ENCODE data around the gene PIGQ. TPM values are rescaled to one million over a fixed set of nuclear protein-coding genes. Genes with fewer than 3 reads are reported as not detected.

PIGQ gene
- total RNA-seq, 1 experiment from 2014 or later: 72.5 TPM

DNA sequence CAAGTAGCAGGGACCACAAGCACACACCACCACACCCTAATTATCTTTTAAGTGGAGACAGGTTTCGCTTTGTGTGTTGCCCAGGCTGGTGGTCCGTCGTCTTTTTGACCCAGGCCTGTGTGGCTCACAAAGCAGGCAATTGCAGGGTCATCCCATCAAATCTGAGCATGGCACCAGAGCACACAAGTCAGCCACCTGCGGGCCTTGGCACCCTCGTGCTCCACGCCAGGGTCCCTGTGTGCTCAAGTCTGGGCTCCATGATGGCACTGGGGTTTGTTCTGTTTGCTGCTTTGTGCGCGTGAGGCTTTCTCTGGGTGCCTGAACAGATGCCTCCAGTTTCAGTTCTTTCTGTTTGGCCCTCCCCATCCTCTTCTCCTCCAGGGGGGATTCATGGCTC lies 44.6 kb upstream of the PIGQ start:
- peak overlapping the region; percentile 72; the same call in 1 of the 2 replicates for H3K4me3 ChIP-seq
- POLR2A ChIA-PET (ENCODE audit: unreplicated experiment): no interaction called here
- intact Hi-C loops (cut with micrococcal nuclease; ENCODE audit: unreplicated experiment): loop anchor here (5.0 kb wide), 2 partner anchors 98 to 157 kb away; partner anchors contain the start of genes JMJD8, RAB11FIP3 and STUB1

DNA sequence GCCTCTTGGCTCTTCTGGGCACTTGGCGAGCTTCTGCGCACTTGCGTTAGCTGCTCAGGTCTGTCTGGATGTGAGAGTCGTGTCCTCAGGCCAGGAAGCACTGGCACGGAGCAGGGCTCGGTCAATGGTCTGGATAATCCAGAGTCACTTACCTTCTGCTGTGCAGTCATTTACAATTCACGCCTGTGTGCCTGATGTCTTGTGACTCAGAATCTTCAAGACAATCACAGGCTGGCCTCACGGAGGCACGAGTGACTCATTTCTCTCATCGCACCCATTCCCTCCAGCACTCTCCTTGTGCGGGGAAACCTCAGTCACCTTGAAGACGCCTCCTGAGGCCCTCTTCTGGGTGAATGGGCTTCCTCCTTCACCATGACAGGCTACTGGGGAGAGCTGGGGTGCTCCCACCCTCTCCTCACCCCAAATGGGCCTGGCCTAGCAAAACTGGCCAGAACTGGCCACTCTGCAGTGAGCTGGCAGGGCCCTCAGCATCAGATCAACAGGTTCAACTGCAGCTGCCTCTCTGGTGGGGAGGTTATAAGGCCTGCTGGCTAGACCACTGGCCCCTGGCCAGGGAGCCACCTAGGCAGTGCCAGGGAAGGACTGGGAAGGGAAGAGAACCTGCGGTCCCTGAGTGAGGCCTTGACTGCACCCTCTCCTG lies 44.1 kb upstream of the PIGQ start:
- peak; percentile 80 to 93 for DNase-seq
- no peak for TF ChIP-seq EZH2 (IDR thresholded peaks at IDR 0.05; ENCODE audit: low read depth)
- TF ChIP-seq, protein P1, sequence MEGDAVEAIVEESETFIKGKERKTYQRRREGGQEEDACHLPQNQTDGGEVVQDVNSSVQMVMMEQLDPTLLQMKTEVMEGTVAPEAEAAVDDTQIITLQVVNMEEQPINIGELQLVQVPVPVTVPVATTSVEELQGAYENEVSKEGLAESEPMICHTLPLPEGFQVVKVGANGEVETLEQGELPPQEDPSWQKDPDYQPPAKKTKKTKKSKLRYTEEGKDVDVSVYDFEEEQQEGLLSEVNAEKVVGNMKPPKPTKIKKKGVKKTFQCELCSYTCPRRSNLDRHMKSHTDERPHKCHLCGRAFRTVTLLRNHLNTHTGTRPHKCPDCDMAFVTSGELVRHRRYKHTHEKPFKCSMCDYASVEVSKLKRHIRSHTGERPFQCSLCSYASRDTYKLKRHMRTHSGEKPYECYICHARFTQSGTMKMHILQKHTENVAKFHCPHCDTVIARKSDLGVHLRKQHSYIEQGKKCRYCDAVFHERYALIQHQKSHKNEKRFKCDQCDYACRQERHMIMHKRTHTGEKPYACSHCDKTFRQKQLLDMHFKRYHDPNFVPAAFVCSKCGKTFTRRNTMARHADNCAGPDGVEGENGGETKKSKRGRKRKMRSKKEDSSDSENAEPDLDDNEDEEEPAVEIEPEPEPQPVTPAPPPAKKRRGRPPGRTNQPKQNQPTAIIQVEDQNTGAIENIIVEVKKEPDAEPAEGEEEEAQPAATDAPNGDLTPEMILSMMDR (conservative IDR thresholded peaks at IDR 0.05): no peak
- peaks cover 41% of the 10 kb centered on the region for H3F3A ChIP-seq (ENCODE audit: insufficient read depth, low read depth)
- no peak overlapping the region for H2AFZ ChIP-seq
- peak overlapping the region; percentile 100 for H3K4me2 ChIP-seq
- H3K9me2 ChIP-seq (ENCODE audit: insufficient read depth): no peaks in the 10 kb centered on the region
- H3K9me3 ChIP-seq (ENCODE audit: insufficient read depth, low read depth): no peaks in the 10 kb centered on the region
- no peaks in the 10 kb centered on the region for H3K36me3 ChIP-seq (ENCODE audit: low read depth)
- H3K4me3 ChIP-seq: peak overlapping the region; percentile 72
- peak overlapping the region; percentile 78 for H3K27ac ChIP-seq
- CTCF ChIA-PET: interaction anchor here (0.5 kb wide), 1 partner anchor 173 kb away, joined by 3 read pairs; no protein-coding TSS in a partner anchor
- BruUV-seq (replicated peaks): no TSS peak
- POLR2A ChIA-PET (ENCODE audit: unreplicated experiment): interaction anchor here (0.6 to 0.7 kb wide), 3 partner anchors 9 to 1613 kb away, joined by 3 to 9 read pairs (median 5); partner anchors contain the start of genes POLR3K and SNRNP25
- H4K20me1 ChIP-seq (ENCODE audit: insufficient read depth): peaks cover 50% of the 10 kb centered on the region
- peaks cover 54% of the 10 kb centered on the region for H3K79me2 ChIP-seq (ENCODE audit: low read depth)
- H3K27me3 ChIP-seq (ENCODE audit: insufficient read depth, low read depth): no peaks in the 10 kb centered on the region
- H3K4me1 ChIP-seq (replicated peaks; ENCODE audit: insufficient read depth): peaks cover 32% of the 10 kb centered on the region
- intact Hi-C loops (cut with micrococcal nuclease; ENCODE audit: unreplicated experiment): loop anchor here (2.0 to 5.0 kb wide), 3 partner anchors 98 to 157 kb away; partner anchors contain the start of genes JMJD8, RAB11FIP3, STUB1 and WDR90

More for the DNA sequence above, 44.6 kb upstream of the PIGQ start:
- Histone ChIP-seq H3F3A (ENCODE audit: insufficient read depth, low read depth) (peaks cover 41% of the 10 kb centered on the region), H3K27ac (peak overlapping the region; percentile 78), H3K27me3 (ENCODE audit: insufficient read depth, low read depth) (no peaks in the 10 kb centered on the region), H3K9me2 (ENCODE audit: insufficient read depth) (no peaks in the 10 kb centered on the region), H2AFZ (no peak overlapping the region), H3K4me1 (replicated peaks; ENCODE audit: insufficient read depth) (peaks cover 32% of the 10 kb centered on the region), H3K4me2 (peak overlapping the region; percentile 100), H3K79me2 (ENCODE audit: low read depth) (peaks cover 49% of the 10 kb centered on the region), H3K36me3 (ENCODE audit: low read depth) (no peaks in the 10 kb centered on the region), H4K20me1 (ENCODE audit: insufficient read depth) (peaks cover 44% of the 10 kb centered on the region), H3K9me3 (ENCODE audit: insufficient read depth, low read depth) (no peaks in the 10 kb centered on the region)
- no peak for DNase-seq
- TF ChIP-seq EZH2 (IDR thresholded peaks at IDR 0.05; ENCODE audit: low read depth): no peak
- TF ChIP-seq, protein P1 (conservative IDR thresholded peaks at IDR 0.05): no peak
- no TSS peak for BruUV-seq (replicated peaks)
- CTCF ChIA-PET: no interaction called here

DNA sequence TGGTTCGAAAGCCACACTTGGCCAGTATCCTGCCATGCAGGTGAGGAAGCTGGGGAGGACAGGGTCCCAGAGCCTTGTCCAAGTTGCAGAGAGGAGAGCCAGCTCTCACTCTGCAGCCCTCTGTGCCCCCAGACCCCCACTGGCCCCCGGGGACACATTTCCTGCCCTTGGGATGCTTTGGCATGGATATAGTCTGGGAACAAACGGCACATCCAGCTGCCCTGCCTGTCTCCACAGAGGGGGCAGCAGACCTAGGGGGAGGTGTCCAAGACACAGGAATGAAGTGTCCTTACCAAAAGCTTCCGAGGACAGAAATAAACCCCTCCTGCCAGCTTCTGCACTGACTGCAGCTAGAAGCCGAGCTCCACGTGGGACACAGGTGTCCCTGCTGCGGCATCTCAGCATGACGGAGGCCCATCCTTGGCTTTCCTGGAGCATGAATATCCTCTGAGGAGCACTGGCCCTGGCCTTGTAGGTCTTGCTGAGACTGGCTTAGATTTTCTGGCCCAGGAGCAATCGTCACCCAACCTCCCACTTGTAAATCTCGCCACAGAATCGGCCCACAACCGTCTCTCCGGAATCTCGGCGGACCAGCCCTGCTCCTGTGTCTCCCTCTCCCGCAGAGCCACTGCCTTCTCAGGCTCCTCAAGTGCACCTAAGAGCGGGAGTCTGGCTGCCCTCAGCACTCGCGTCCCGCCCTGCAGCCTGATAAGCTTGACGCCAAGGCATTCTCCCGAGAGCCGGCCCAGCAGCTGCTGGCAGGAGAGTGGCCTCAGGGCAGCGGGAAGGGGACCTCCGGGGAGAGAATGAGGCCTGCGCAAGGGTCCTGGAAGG lies 43.4 kb upstream of the PIGQ start:
- H3K4me1 ChIP-seq (replicated peaks; ENCODE audit: insufficient read depth): peaks cover 32% of the 10 kb centered on the region
- DNase-seq: peak in 1 of 2 experiments; percentile 51
- peaks cover 57% of the 10 kb centered on the region for H4K20me1 ChIP-seq (ENCODE audit: insufficient read depth)
- POLR2A ChIA-PET (ENCODE audit: unreplicated experiment): interaction anchor here (0.6 to 1.1 kb wide), 9 partner anchors 8 to 1612 kb away, joined by 3 to 10 read pairs (median 5); partner anchors contain the start of genes METTL26, PIGQ, POLR3K and SNRNP25
- intact Hi-C loops (cut with micrococcal nuclease; ENCODE audit: unreplicated experiment): loop anchor here (2.0 to 5.0 kb wide), 3 partner anchors 99 to 156 kb away; partner anchors contain the start of genes JMJD8, RAB11FIP3, STUB1 and WDR90
- no peaks in the 10 kb centered on the region for H3K9me3 ChIP-seq (ENCODE audit: insufficient read depth, low read depth)
- H3K27me3 ChIP-seq (ENCODE audit: insufficient read depth, low read depth): no peaks in the 10 kb centered on the region
- H3F3A ChIP-seq (ENCODE audit: insufficient read depth, low read depth): peaks cover 41% of the 10 kb centered on the region
- CTCF ChIA-PET: interaction anchor here (0.5 to 0.6 kb wide), 2 partner anchors 173 to 200 kb away, joined by 3 read pairs; no protein-coding TSS in a partner anchor
- TF ChIP-seq EZH2 (IDR thresholded peaks at IDR 0.05; ENCODE audit: low read depth): no peak
- TF ChIP-seq, protein P1 (conservative IDR thresholded peaks at IDR 0.05): no peak
- peak overlapping the region; percentile 100 for H3K4me2 ChIP-seq
- peak overlapping the region; percentile 75; the same call in 1 of the 2 replicates for H2AFZ ChIP-seq
- H3K4me3 ChIP-seq: peak overlapping the region; percentile 72
- peak overlapping the region; percentile 78 for H3K27ac ChIP-seq
- H3K79me2 ChIP-seq (ENCODE audit: low read depth): peaks cover 62% of the 10 kb centered on the region
- TSS peak; percentile 33 for BruUV-seq (replicated peaks)
- H3K36me3 ChIP-seq (ENCODE audit: low read depth): no peaks in the 10 kb centered on the region
- H3K9me2 ChIP-seq (ENCODE audit: insufficient read depth): no peaks in the 10 kb centered on the region

All from PC-9 (cell line).